Measurements from ENCODE around the gene CACNA1A.
"Not testable (repeated sequence)": the region's sequence is repeated elsewhere in the genome, so short reads cannot be mapped to it uniquely, and the experiment has no call there.

DNA sequence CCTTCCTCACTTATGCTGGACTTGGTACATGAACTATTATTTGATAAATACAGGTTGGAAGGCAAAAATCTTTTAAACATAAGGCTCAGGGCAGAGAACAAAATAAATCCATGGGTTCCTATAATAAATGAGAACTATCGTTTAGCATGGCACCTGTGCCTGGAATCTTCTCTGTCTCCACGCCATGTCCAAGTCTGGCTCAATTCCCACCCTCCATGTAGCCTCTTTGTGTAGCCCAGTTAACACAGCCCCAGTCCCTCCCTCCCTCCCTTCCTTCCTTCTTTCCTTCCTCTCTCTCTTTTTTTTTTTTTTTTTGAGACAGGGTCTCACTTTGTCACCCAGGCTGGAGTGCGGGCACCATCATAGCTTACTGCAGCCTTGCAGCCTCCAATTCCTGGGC lies 144.6 kb downstream of the CACNA1A start:
- TF ChIP-seq POLR2AphosphoS5, POLR2A (IDR thresholded peaks at IDR 0.05; ENCODE audit: low read depth, low read length): not testable (repeated sequence)
